HG03378 (cell line): Measurements from ENCODE around the gene FAM32A.

Source experiments
- ATAC-seq: cut with Tn5 transposase; IDR thresholded peaks from one replicate; pipeline ENCODE4 v1.9.1; 2021; ENCODE audit warnings: mild to moderate bottlenecking, moderate library complexity; ENCODE audit not compliant: unreplicated experiment

The FAM32A gene

GRCh38 chr19:16185123-16185767 lies at the start of gene FAM32A:
Gene FAM32A (plus strand): TSS chr19:16185410. CDS start chr19:16185443, 33 bp downstream.
- peak; percentile 78 for ATAC-seq

GRCh38 chr19:16135430-16136127 lies 49.6 kb upstream of the FAM32A start:
- no peak for ATAC-seq

DNA sequence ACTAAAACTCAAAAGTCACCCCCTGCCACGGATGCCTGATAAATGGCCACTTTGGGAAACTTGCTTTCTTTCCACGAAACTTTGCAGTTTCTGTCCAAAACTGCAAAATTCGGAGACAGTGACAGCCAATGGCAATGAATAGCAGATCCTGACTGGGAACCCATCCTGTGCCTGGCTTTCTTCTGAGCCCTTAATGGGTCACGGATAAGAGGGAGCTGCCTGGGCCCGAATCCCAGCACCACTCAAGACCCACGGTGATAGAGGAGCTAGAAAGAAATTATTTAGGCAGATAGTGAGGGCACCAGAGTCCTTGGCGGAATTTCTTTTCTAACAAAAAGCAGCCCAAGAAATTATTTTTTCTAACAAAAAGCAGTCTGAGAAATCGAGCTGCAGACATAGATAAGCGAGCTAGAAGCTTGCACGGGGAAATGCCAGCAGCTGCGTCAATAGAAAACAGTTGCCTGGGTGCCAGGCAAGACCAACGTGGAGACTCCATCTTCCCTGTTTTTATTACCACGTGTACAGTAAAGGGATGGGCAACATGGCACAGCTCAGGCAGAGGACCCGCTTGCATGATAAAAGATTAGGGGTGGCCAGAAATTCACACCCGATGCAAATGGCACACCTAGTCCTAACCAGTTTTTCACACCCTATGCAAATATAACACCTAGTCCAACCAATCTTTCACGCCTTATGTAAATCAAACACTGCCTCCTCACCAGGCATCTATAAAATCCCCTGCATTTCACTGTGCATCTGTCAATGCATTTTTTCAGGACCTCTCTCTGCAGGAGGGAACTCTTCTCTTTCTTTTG lies 48.8 kb upstream of the FAM32A start:
- no peak for ATAC-seq

DNA sequence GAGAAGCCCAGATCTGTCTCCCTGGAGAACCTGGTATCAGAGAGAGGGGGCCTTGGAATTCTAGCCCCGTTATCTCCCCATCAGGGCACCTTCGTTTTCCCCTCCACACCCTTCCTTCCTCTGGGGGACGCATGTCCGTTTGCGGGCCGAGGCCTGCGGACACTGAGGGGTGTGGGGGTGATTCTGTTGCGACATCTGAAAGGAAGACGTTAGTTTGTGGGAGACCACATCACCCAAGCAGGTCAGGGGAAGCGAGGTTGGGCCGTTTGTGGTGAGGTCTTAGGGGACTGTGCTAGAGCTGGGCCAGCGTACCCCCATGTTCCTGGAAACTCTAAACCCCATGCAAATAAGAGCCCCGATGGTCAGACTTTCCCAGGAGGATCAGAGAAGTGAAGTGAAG lies 45.5 kb upstream of the FAM32A start:
- no peak for ATAC-seq

GRCh38 chr19:16141043-16141442 lies 44.2 kb upstream of the FAM32A start:
- ATAC-seq = no peak

DNA sequence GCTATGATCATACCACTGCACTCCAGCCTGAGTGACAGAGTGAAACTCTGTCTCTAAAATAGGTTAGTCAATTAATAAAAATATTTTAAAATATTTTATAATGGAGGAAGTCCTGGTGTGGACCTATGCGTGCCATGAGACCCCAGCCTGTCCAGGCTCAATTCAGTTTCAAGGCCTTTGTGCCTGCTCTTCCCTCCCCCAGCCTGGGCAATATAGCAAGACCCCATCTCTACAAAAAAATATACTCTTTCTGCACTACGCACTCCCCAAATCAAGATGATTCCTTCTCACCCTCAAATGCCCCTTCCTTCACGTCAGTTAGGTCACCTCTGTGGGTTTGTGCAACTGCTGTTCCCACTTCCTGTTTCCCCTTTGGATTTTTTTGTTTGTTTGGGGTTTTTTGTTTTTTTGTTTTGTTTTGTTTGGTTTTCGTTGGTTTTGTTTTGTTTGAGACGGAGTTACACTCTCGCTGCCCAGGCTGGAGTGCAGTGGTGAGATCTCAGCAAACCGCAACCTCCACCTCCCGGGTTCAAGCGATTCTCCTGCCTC lies 43.1 kb upstream of the FAM32A start:
- no peak for ATAC-seq

DNA sequence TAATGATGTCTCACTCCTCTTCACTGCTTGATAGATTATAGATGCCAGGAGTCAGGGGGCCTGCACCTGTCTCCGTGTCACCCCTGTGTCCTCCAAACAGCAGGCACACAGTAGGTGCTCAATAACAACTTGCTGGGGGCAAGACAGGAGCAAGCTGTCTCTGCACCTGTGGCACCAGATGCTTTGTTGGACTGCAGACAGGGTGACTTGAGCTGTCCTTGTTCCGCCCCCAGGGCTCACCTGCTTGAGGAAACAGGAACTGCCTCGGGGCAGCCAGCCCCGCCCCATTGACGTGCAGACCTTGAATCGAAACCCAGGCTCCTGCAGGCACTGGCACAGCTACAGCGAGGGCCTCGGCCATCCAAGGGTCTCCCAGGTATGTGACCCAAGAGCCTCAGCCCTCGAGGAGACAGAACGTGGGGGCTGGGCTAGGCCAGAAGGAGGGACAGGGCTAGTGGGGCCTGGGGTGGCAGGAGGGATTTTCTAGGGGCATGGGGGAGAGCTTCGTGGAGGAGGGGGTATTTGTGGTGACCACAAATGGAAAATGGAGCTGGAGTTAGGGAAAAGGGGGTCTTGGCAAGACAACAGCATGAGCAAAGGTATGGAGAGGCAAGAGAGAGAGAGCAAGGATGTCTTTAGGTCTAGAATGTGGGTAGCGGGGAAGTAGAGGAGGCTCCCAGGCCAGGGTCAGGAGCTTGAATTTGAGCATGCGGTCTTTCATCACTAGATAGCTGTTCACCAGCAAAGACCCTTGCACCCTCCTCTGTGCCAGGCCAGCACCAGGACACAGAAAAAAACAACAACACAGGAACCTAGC lies 41.6 kb upstream of the FAM32A start, which contains the start of gene HSH2D:
HSH2D (plus strand) TSS at position 287 of the 817 bp plus-strand sequence. CDS start 5,066 bp downstream, outside the sequence.
- peak; percentile 57 for ATAC-seq

DNA sequence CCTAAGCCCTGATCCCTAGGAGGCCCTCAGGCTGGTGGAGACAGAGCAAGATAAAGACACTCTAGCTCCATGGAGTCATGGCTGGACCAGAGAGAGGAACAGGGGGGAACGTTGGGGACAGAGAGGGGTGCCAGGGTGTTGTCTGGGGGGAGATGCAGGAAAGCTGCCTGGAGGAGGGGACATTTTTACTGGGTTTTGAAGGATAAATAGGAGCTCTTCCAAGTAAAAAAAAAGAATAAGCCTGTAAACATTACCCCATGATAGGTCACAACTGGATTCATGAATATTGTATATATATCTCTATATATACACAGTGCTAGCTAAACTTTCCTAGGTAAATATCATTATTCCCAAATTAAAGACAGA lies 41.0 kb upstream of the FAM32A start:
- ATAC-seq = no peak

DNA sequence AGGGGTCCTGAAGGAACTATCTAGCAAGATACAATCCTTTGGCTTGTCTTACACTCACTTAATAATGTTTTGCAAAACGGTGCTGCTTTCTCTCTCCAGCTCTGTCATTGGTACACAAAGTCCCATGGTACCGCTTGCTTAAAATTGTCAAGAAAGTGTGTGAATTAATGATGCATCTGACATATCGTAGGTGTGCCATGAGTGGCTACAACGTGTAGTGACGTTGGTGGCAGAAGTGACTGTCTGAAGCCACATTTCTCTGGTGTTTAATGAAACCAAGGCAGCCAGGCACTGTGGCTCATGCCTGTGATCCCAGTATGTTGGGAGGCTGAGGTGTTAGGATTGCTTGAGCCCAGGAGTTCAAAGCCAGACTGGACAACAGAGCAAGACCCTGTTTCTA lies 39.1 kb upstream of the FAM32A start:
- ATAC-seq = no peak

DNA sequence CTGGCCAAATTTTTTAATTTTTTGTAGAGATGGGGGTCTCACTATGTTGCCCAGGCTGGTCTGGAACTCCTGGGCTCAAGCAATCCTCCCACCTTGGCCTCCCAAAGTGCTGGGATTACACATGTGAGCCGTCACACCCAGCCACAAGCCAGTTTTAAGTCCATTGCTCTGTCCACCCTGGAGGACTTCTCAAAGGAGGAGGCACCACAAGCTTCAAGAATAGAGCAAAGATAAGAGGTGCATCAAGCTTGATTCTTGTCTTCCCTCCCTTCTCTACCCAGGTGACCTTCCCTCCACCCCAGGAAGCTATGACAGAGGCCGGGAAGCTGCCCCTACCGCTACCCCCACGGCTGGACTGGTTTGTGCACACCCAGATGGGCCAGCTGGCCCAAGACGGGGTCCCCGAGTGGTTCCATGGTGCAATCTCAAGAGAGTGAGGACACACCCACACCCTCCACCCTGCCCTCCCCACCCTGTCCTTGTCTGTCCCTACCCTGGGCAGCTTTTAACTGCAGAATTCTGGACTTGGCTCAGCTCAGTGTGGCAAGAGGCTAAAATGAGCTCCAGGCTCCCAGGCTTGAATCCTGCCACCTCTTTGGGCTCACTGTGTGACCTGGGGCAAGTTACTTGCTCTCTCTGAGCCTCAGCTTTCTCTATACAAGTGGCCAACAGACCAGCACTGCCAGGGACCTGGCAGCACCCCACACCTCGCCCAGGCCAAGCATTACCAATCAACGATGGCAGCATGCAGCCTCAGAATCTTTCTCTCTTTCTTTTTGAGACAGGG lies 36.6 kb upstream of the FAM32A start:
- no peak for ATAC-seq

- ATAC-seq = no peak
Measured at GRCh38 chr19:16153582-16154336, 31.5 kb upstream of the FAM32A start.

- no peak for ATAC-seq
Measured at GRCh38 chr19:16154557-16154956, 30.7 kb upstream of the FAM32A start.

DNA sequence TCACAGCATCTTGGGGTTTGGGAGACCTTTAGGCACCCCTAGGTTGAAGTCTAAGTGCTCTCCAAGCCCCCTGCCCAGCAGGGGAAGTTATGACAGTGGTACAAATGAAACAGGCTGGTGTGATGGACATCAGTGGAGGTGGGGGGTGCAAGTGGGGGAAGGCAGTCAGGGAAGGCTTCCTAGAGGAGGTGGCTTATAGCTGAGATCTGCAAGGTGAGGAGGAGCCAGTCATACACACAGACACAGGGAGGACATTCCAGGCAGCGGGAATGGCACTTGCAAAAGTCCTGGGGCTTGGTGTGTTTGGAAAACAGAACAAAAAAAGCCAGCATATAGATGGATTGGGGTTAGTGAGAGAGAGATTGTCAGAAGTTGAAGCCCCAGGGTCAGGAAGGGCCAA lies 30.1 kb upstream of the FAM32A start:
- no peak for ATAC-seq

DNA sequence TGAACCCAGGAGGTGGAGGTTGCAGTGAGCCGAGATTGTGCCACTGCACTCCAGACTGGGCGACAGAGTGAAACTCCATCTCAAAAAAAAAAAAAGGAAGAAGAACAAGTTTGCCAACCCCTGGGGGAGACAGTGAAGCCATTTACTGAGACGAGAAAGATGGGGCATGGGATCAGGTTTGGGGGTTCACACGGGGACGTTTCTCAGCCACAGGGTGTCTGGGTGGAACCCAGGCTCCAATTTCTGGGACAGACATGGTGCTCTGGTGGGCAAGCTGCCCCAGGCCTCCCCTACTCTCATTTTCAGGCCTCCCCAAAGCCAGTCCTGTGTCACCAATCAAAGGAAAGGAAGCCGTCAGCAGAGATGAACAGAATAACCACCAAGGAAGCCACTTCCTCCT lies 28.3 kb upstream of the FAM32A start:
- ATAC-seq = no peak

- ATAC-seq = no peak
Measured at GRCh38 chr19:16157601-16158000, 27.6 kb upstream of the FAM32A start.

DNA sequence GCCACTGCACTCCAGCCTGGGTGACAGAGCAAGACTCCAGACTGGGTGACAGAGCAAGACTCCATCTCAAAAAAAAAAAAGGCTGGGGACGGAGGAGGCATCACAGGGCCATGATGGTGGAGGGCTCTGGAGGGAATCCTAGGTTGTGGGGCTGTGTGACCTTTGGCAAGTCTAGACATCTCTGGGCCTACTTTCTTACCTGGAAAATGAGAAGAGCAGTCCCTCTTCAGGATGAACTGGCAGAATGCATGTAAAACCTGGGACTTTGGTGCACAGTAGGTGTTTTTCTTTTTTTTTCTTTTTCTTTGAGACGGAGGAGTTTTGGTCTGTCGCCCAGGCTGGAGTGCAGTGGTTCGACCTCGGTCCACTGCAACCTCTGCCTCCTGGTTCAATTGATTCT lies 25.6 kb upstream of the FAM32A start:
- no peak for ATAC-seq

DNA sequence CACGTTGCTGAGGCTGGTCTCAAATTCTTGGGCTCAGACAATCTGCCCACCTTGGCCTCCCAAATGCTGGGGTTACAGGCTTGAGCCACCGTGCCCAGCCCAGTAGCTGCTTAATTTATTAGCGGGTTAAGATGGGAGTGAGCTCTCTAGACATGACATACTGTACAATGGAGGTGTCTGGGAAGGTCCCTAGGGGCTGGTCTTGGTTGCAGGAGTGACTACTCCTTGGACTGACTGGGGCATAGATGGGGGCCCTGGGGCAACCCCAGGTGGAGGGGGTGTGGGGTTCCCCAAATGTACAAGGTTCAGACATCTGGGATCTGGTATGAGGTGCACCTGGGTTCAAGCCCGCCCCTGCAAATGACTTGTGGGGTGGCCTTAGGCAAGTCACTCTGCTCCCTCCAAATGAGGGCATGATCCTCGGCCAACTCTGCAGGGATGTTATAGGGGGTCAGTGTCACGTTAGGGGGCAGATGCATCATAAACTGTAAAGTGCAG lies 24.7 kb upstream of the FAM32A start:
- no peak for ATAC-seq

DNA sequence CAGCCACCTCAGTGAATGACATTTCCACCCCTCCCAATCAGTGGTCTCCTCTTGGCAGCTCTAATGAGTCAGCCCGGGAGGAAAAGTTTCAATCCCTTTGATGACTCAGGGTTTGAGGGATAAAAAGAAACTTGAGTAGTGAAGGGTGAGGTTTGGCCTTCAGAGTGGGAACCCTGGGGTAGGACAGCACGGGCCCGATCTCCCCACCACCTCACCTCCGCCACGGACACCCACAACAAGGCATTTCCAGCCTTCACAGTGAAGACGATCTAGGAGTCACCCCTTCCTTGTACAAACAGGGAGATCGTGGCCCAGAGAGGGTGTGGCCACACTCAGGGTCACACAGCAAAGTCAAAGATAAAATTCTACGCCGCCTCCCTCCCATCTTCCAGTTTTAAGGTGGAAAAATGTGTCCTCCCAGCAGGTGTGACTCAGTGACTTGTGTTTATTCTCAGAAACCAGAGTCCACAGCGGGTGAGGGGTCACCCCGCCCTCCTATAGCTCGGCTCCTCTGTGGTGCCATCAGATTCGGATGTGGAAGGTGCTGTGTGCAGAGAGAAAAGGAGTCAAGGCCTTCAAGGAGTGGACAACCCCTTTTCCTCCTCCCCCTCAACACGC lies 24.2 kb upstream of the FAM32A start:
- no peak for ATAC-seq

- ATAC-seq = no peak
Measured at GRCh38 chr19:16161840-16162239, 23.4 kb upstream of the FAM32A start.
